GM23248 (cell line): ENCODE results near the gene PRPS1. TPM values are rescaled to one million over a fixed set of nuclear protein-coding genes. Genes with fewer than 3 reads are reported as not detected.
A peak's percentile ranks its signal among the peaks of the same experiment; 100 is the strongest.

Source experiments
- DNase-seq: peaks from one replicate; pipeline ENCODE4 v3.0.0-alpha.2; 2015
- H2AFZ ChIP-seq: fragments of 200-600 bp; sonication (generic); 2 replicates; pipeline ENCODE4 v1.6.1; 2016; ENCODE audit warnings: antibody characterized with exemption
- H3F3A ChIP-seq: fragments of 200-600 bp; sonication (generic); 2 replicates; pipeline ENCODE4 v1.6.1; 2016; ENCODE audit warnings: mild to moderate bottlenecking, antibody characterized with exemption, mixed run types; ENCODE audit not compliant: insufficient read depth
- H3K27ac ChIP-seq: fragments of 200-600 bp; sonication (generic); 2 replicates; pipeline ENCODE4 v1.5.1; 2016; ENCODE audit warnings: mild to moderate bottlenecking
- H3K27me3 ChIP-seq: fragments of 200-600 bp; sonication (generic); replicated peaks from 2 replicates; pipeline ENCODE4 v1.6.1; 2016; ENCODE audit warnings: mild to moderate bottlenecking; ENCODE audit not compliant: insufficient read depth
- H3K36me3 ChIP-seq: fragments of 200-600 bp; sonication (generic); 2 replicates; pipeline ENCODE4 v1.6.1; 2016; ENCODE audit warnings: low read depth, mild to moderate bottlenecking
- H3K4me1 ChIP-seq: fragments of 200-600 bp; sonication (generic); 2 replicates; pipeline ENCODE4 v1.6.1; 2016; ENCODE audit warnings: mild to moderate bottlenecking; ENCODE audit not compliant: insufficient read depth
- H3K4me2 ChIP-seq: fragments of 200-600 bp; sonication (generic); one replicate; pipeline ENCODE4 v1.6.1; 2016; ENCODE audit warnings: mild to moderate bottlenecking; ENCODE audit not compliant: unreplicated experiment
- H3K4me3 ChIP-seq: fragments of 200-600 bp; sonication (generic); 2 replicates; pipeline ENCODE4 v1.5.1; 2016; ENCODE audit warnings: mild to moderate bottlenecking
- H3K79me2 ChIP-seq: fragments of 200-600 bp; sonication (generic); 2 replicates; pipeline ENCODE4 v1.6.1; 2016; ENCODE audit warnings: mild to moderate bottlenecking; ENCODE audit not compliant: insufficient read depth
- H3K9ac ChIP-seq: fragments of 200-600 bp; sonication (generic); 2 replicates; pipeline ENCODE4 v1.6.1; 2016; ENCODE audit warnings: mild to moderate bottlenecking
- H3K9me2 ChIP-seq: fragments of 200-600 bp; sonication (generic); 2 replicates; pipeline ENCODE4 v1.6.1; 2016; ENCODE audit warnings: mixed run types, mild to moderate bottlenecking, moderate library complexity; ENCODE audit not compliant: insufficient read depth
- H3K9me3 ChIP-seq: fragments of 200-600 bp; sonication (generic); one replicate; pipeline ENCODE4 v1.6.1; 2017; ENCODE audit warnings: low read depth
- H4K20me1 ChIP-seq: fragments of 200-600 bp; sonication (generic); 2 replicates; pipeline ENCODE4 v1.6.0; 2016; ENCODE audit not compliant: insufficient read depth
- EZH2 ChIP-seq: fragments of 200-600 bp; sonication (generic); IDR thresholded peaks from 2 replicates; pipeline ENCODE4 v1.6.1; 2018; ENCODE audit warnings: antibody characterized with exemption, mild to moderate bottlenecking; ENCODE audit not compliant: insufficient read depth, poor library complexity, severe bottlenecking
- EZH2phosphoT487 ChIP-seq: fragments of 200-600 bp; sonication (generic); IDR thresholded peaks from 2 replicates; pipeline ENCODE4 v1.6.1; 2018; ENCODE audit warnings: antibody characterized with exemption, moderate library complexity, mild to moderate bottlenecking, low read depth; ENCODE audit not compliant: insufficient read depth
- WGBS, 2 experiments: methylation state at CpG; one replicate each; pipeline ENCODE4 v1.1.6; 2015 to 2017; ENCODE audit warnings: low lambda C conversion rate in 2 of 2, low coverage in 1 of 2; ENCODE audit errors: missing lambda C conversion rate in 2 of 2; 5-methylcytosine and 5-hydroxymethylcytosine counted together
- in situ Hi-C: fragments of 300-500 bp; cut with MboI; formaldehyde crosslinking; loops from 2 replicates; pipeline ENCODE4 v1.15.0; 2020
- polyA plus RNA-seq: library from polyadenylated mRNA; unstranded; fragments of >200 nt; fragmentation: Nextera tagmentation; extraction: Ambion mirVana; gene quantifications from 2 replicates; pipeline ENCODE4 v1.2.1, GENCODE V29; 2016
- total RNA-seq: library from RNA; depleted of rRNA; stranded (reverse); fragments of >200 nt; shearing (Covaris generic); gene quantifications from 2 replicates; pipeline ENCODE4 v1.2.3, GENCODE V29; 2014

PRPS1 gene
- total and polyA plus RNA-seq, 2 experiments from 2014 or later, result 76.7 to 87.7 TPM

- H3K4me3 ChIP-seq, result peak overlapping the region; percentile 76
- H4K20me1 ChIP-seq, result no peaks in the 10 kb centered on the region
- 0 out of 2 replicates have a peak, but pooled peaks cover 9% of the 10 kb centered on the region for H3F3A ChIP-seq
- H3K9ac ChIP-seq, result peak overlapping the region; percentile 90
- H3K9me2 ChIP-seq, result no peaks in the 10 kb centered on the region
- DNase-seq, result peak; percentile 71
- H2AFZ ChIP-seq, result peak overlapping the region; percentile 69; the same call in 1 of the 2 replicates
- peak overlapping the region; percentile 90 for H3K4me2 ChIP-seq
- peaks cover 35% of the 10 kb centered on the region for H3K4me1 ChIP-seq
- H3K36me3 ChIP-seq, result no peaks in the 10 kb centered on the region
- no peaks in the 10 kb centered on the region for H3K27me3 ChIP-seq
- peak overlapping the region; percentile 96 for H3K27ac ChIP-seq
- H3K9me3 ChIP-seq, result no peaks in the 10 kb centered on the region
- in situ Hi-C loops, result no loop called here
- 1 to 4% methylated on average over 7 of the region's 9 CpGs for WGBS, 2 experiments
- no peaks in the 10 kb centered on the region for H3K79me2 ChIP-seq
- no peak for TF ChIP-seq EZH2
- no peak for TF ChIP-seq EZH2phosphoT487
Measured at GRCh38 chrX:107675823-107676555, 47.7 kb downstream of the PRPS1 start.

DNA sequence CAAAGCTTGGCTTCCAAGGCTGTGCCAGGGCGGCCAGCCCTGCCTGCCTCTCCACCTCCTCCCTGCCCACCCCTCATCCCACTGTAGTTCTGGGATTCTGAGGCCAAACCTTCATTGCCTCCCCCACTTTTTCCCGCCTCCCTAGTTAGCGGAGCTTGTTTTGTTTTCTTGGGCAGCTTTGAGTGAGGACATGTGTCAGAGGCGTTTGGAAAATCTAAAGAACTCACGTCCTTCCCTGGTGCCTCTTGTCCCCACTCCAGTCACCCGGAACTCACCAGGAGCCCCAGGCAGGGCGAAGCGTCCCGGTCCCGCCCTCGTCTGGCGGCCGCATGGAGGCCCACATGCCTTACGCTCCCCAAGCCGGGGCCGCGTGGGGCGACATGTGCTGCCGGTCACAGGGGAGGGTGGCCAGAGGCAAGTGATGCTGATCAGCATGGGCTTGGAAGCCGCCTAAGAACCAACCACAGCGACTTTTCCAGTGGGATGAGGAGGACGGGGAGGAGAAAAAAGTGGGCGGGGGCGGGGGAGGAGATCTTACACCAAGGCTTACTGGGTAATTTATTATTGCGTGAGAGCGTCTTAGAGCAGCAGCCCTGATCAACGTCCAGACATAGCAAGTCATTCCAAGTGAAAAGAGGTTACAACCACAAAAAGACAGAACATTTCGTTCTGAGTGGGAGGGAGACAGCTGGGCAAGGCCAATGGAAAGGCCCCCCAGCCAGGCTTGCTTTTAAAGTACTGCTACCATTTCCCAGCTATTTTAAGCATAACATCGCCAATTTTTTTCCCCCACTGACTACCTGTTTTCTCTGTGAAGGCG is 48.5 kb downstream of the PRPS1 start:
- Histone ChIP-seq H3K4me2 (peak overlapping the region; percentile 90), H3K9me2 (no peaks in the 10 kb centered on the region), H3K27me3 (no peaks in the 10 kb centered on the region), H2AFZ (peak overlapping the region; percentile 69), H4K20me1 (no peaks in the 10 kb centered on the region), H3K4me1 (peaks cover 35% of the 10 kb centered on the region), H3K27ac (peak overlapping the region; percentile 96), H3K9ac (peak overlapping the region; percentile 90), H3K36me3 (no peaks in the 10 kb centered on the region), H3K4me3 (peak overlapping the region; percentile 76), H3F3A (0 out of 2 replicates have a peak, but pooled peaks cover 9% of the 10 kb centered on the region), H3K79me2 (no peaks in the 10 kb centered on the region), H3K9me3 (no peaks in the 10 kb centered on the region)
- in situ Hi-C loops, result no loop called here
- whole genome bisulfite sequencing, 2 experiments, result 1% methylated on average over 18 to 30 of the region's 30 CpGs
- no peak for TF ChIP-seq EZH2
- TF ChIP-seq EZH2phosphoT487, result no peak
- peak; percentile 90 for DNase-seq

GRCh38 chrX:107677501-107677901 is 49.2 kb downstream of the PRPS1 start:
- no peaks in the 10 kb centered on the region for H3K9me2 ChIP-seq
- 15 to 18% methylated on average over 10 of the region's 10 CpGs for WGBS, 2 experiments
- peaks cover 35% of the 10 kb centered on the region for H3K4me1 ChIP-seq
- no peaks in the 10 kb centered on the region for H3K36me3 ChIP-seq
- H3K27me3 ChIP-seq, result no peaks in the 10 kb centered on the region
- in situ Hi-C loops, result no loop called here
- no peaks in the 10 kb centered on the region for H3K9me3 ChIP-seq
- H2AFZ ChIP-seq, result peak overlapping the region; percentile 69
- peak overlapping the region; percentile 96 for H3K27ac ChIP-seq
- H3K9ac ChIP-seq, result peak overlapping the region; percentile 90
- H4K20me1 ChIP-seq, result no peaks in the 10 kb centered on the region
- no peak for TF ChIP-seq EZH2
- TF ChIP-seq EZH2phosphoT487, result no peak
- H3K4me2 ChIP-seq, result peak overlapping the region; percentile 73
- H3F3A ChIP-seq, result 0 out of 2 replicates have a peak, but pooled peaks cover 9% of the 10 kb centered on the region
- peak overlapping the region; percentile 76 for H3K4me3 ChIP-seq
- H3K79me2 ChIP-seq, result no peaks in the 10 kb centered on the region
- peak; percentile 20 for DNase-seq

GRCh38 chrX:107677909-107678308 is 49.6 kb downstream of the PRPS1 start:
- Histone ChIP-seq H3K27ac (peak overlapping the region; percentile 96; the same call in 1 of the 2 replicates), H3K27me3 (no peaks in the 10 kb centered on the region), H3K9ac (peak overlapping the region; percentile 90; the same call in 1 of the 2 replicates), H4K20me1 (no peaks in the 10 kb centered on the region), H3K79me2 (no peaks in the 10 kb centered on the region), H3K9me2 (no peaks in the 10 kb centered on the region), H2AFZ (no peak overlapping the region), H3K4me2 (no peak overlapping the region), H3K4me1 (peaks cover 35% of the 10 kb centered on the region), H3K9me3 (no peaks in the 10 kb centered on the region), H3F3A (0 out of 2 replicates have a peak, but pooled peaks cover 9% of the 10 kb centered on the region), H3K36me3 (no peaks in the 10 kb centered on the region), H3K4me3 (no peak overlapping the region)
- 58 to 59% methylated on average over 3 to 4 of the region's 4 CpGs for WGBS, 2 experiments
- TF ChIP-seq EZH2phosphoT487 (no peak), EZH2 (no peak)
- no peak for DNase-seq
- in situ Hi-C loops, result no loop called here
